Glomerular endothelial cell (primary cell): Measurements from ENCODE around the gene EPC1. TPM values are rescaled to one million over a fixed set of nuclear protein-coding genes. Genes with fewer than 3 reads are reported as not detected.
"Not testable (repeated sequence)": the region's sequence is repeated elsewhere in the genome, so short reads cannot be mapped to it uniquely, and the experiment has no call there.

Experiments used
- DNase-seq: peaks from one replicate; pipeline ENCODE4 v3.0.0-alpha.2; 2011; ENCODE audit warnings: low read depth, low spot score; ENCODE audit errors: extremely low read depth
- total RNA-seq: library from RNA; depleted of rRNA; stranded (reverse); fragments of >200 nt; gene quantifications from 2 replicates; pipeline ENCODE4 v1.2.3, GENCODE V29; 2015

Gene EPC1
- 9.4 and 24.9 TPM in 2 replicates for total RNA-seq

- peak; percentile 39 for DNase-seq
These were observed at the start of gene EPC1 for GRCh38 chr10:32346551-32347362. EPC1 (minus strand) TSS chr10:32347158; CDS start chr10:32346915, 243 bp downstream.

- DNase-seq, result no peak
These were observed 47.0 kb upstream of the EPC1 start for GRCh38 chr10:32393911-32394310.

GRCh38 chr10:32392284-32392683 lies 45.3 kb upstream of the EPC1 start:
- not testable (repeated sequence) for DNase-seq

- no peak for DNase-seq
These were observed 43.2 kb upstream of the EPC1 start for GRCh38 chr10:32390193-32390592.

- DNase-seq, result no peak
These were observed 41.5 kb upstream of the EPC1 start for GRCh38 chr10:32388258-32389027.

GRCh38 chr10:32386623-32387260 lies 39.8 kb upstream of the EPC1 start:
- DNase-seq, result no peak

- DNase-seq, result no peak
These were observed 37.2 kb upstream of the EPC1 start for GRCh38 chr10:32384171-32384570.

GRCh38 chr10:32381165-32381564 lies 34.2 kb upstream of the EPC1 start:
- no peak for DNase-seq

- DNase-seq, result no peak
These were observed 33.1 kb upstream of the EPC1 start for GRCh38 chr10:32379950-32380551.

GRCh38 chr10:32379318-32379949 lies 32.5 kb upstream of the EPC1 start:
- peak; percentile 37 for DNase-seq

- DNase-seq, result peak; percentile 37
These were observed 31.7 kb upstream of the EPC1 start for GRCh38 chr10:32378363-32379317.

GRCh38 chr10:32377458-32378259 lies 30.7 kb upstream of the EPC1 start:
- peak; percentile 25 for DNase-seq

- no peak for DNase-seq
These were observed 29.8 kb upstream of the EPC1 start for GRCh38 chr10:32376771-32377170.

GRCh38 chr10:32376097-32376496 lies 29.1 kb upstream of the EPC1 start:
- DNase-seq, result no peak

GRCh38 chr10:32375631-32376030 lies 28.7 kb upstream of the EPC1 start:
- no peak for DNase-seq

- no peak for DNase-seq
These were observed 27.6 kb upstream of the EPC1 start for GRCh38 chr10:32374605-32375004.

- no peak for DNase-seq
These were observed 26.5 kb upstream of the EPC1 start for GRCh38 chr10:32373496-32373895.

- DNase-seq, result no peak
These were observed 26.1 kb upstream of the EPC1 start for GRCh38 chr10:32373031-32373430.
